T47D (cell line): Measurements from ENCODE around the gene INPP5E.

Source experiments
- DNase-seq, 2 experiments: peaks; one replicate each; pipeline versions ENCODE4 v3.0.0 to v3.0.0-alpha.2; 2011 to 2012; ENCODE audit warnings: low read depth in 1 of 2, low spot score in 1 of 2
- JUND ChIP-seq: IDR thresholded peaks from 2 replicates; pipeline ENCODE4 v1.6.1; 2012; ENCODE audit warnings: low read depth
- in situ Hi-C: cut with HindIII; loops from 2 replicates; pipeline ENCODE4 v1.10.0; 2016; ENCODE audit warnings: low sequenced_read_pairs, low pct_unique_long_range_greater_than_20kb

INPP5E gene

GRCh38 chr9:136424750-136425362, 14.8 kb downstream of the INPP5E start:
- no peak for TF ChIP-seq JUND
- DNase-seq, result no peak
- in situ Hi-C loops, result no loop called here

- in situ Hi-C loops, result no loop called here
- no peak for DNase-seq
- TF ChIP-seq JUND, result no peak
Observed at GRCh38 chr9:136423432-136424146, 16.1 kb downstream of the INPP5E start.

GRCh38 chr9:136422876-136423275, 16.8 kb downstream of the INPP5E start:
- no peak for TF ChIP-seq JUND
- in situ Hi-C loops, result no loop called here
- no peak for DNase-seq

GRCh38 chr9:136421791-136422190, 17.9 kb downstream of the INPP5E start:
- TF ChIP-seq JUND, result no peak
- in situ Hi-C loops, result no loop called here
- no peak for DNase-seq

GRCh38 chr9:136419092-136419420, 20.6 kb downstream of the INPP5E start:
- TF ChIP-seq JUND, result no peak
- no peak for DNase-seq
- in situ Hi-C loops, result no loop called here

GRCh38 chr9:136418182-136419091, 21.2 kb downstream of the INPP5E start:
- TF ChIP-seq JUND, result no peak
- in situ Hi-C loops, result no loop called here
- no peak for DNase-seq

GRCh38 chr9:136416914-136417313, 22.7 kb downstream of the INPP5E start:
- TF ChIP-seq JUND, result no peak
- no peak for DNase-seq
- in situ Hi-C loops, result no loop called here

GRCh38 chr9:136416427-136416826, 23.2 kb downstream of the INPP5E start:
- in situ Hi-C loops, result no loop called here

GRCh38 chr9:136412962-136413361, 26.7 kb downstream of the INPP5E start:
- in situ Hi-C loops, result no loop called here
- no peak for DNase-seq
- no peak for TF ChIP-seq JUND

More at GRCh38 chr9:136416427-136416826, 23.2 kb downstream of the INPP5E start:
- no peak for DNase-seq
- no peak for TF ChIP-seq JUND

GRCh38 chr9:136411378-136411777, 28.3 kb downstream of the INPP5E start:
- DNase-seq, result no peak
- TF ChIP-seq JUND, result no peak
- in situ Hi-C loops, result no loop called here

GRCh38 chr9:136410500-136411287, 29.0 kb downstream of the INPP5E start, which contains the start of the genes ENTR1 and PMPCA:
Gene ENTR1 (minus strand): TSS chr9:136410614. CDS start chr9:136410397, 217 bp downstream.
Gene PMPCA (plus strand): TSS chr9:136410658. CDS start chr9:136410669, 11 bp downstream.
- peak; percentile 94 to 98 for DNase-seq
- no peak for TF ChIP-seq JUND
- in situ Hi-C loops, result no loop called here
